GM21723 (cell line): ENCODE measurements around the gene WWOX.

Experiments
- ATAC-seq: cut with Tn5 transposase; IDR thresholded peaks from one replicate; pipeline ENCODE4 v1.9.1; 2021; ENCODE audit warnings: mild to moderate bottlenecking, moderate library complexity; ENCODE audit not compliant: unreplicated experiment

WWOX gene

GRCh38 chr16:79066561-79066960, 967.1 kb downstream of the WWOX start:
- no peak for ATAC-seq

GRCh38 chr16:79067600-79067999, 968.1 kb downstream of the WWOX start:
- no peak for ATAC-seq

- no peak for ATAC-seq
Measured at GRCh38 chr16:79069121-79069520, 969.7 kb downstream of the WWOX start.

GRCh38 chr16:79069633-79070032, 970.2 kb downstream of the WWOX start:
- no peak for ATAC-seq

GRCh38 chr16:79071424-79071823, 972.0 kb downstream of the WWOX start:
- ATAC-seq = no peak

GRCh38 chr16:79072517-79072916, 973.1 kb downstream of the WWOX start:
- no peak for ATAC-seq

- ATAC-seq = no peak
Measured at GRCh38 chr16:79073566-79073965, 974.1 kb downstream of the WWOX start.

GRCh38 chr16:79074541-79074940, 975.1 kb downstream of the WWOX start:
- ATAC-seq = no peak

GRCh38 chr16:79074951-79075350, 975.5 kb downstream of the WWOX start:
- ATAC-seq = no peak

- ATAC-seq = no peak
Measured at GRCh38 chr16:79076047-79076767, 976.8 kb downstream of the WWOX start.

- no peak for ATAC-seq
Measured at GRCh38 chr16:79077346-79077745, 977.9 kb downstream of the WWOX start.

GRCh38 chr16:79079656-79080420, 980.4 kb downstream of the WWOX start:
- ATAC-seq = no peak

GRCh38 chr16:79081297-79082066, 982.0 kb downstream of the WWOX start:
- no peak for ATAC-seq

- ATAC-seq = no peak
Measured at GRCh38 chr16:79082970-79083369, 983.5 kb downstream of the WWOX start.

GRCh38 chr16:79083508-79084299, 984.2 kb downstream of the WWOX start:
- ATAC-seq = no peak

- no peak for ATAC-seq
Measured at GRCh38 chr16:79088971-79089370, 989.5 kb downstream of the WWOX start.

- ATAC-seq = peak; percentile 55
Measured at GRCh38 chr16:79089735-79090284, 990.4 kb downstream of the WWOX start.

- no peak for ATAC-seq
Measured at GRCh38 chr16:79090966-79091365, 991.5 kb downstream of the WWOX start.

GRCh38 chr16:79092846-79093245, 993.4 kb downstream of the WWOX start:
- no peak for ATAC-seq

GRCh38 chr16:79093554-79093967, 994.1 kb downstream of the WWOX start:
- no peak for ATAC-seq
